H1 (cell line): ENCODE results near the gene BSX. TPM values are rescaled to one million over a fixed set of nuclear protein-coding genes. Genes with fewer than 3 reads are reported as not detected.

Source experiments
- CTCF ChIA-PET: fragments of 300-600 bp; sonication (Branson Sonifier 250); formaldehyde crosslinking; loops from one replicate; lab custom pipeline; 2021; ENCODE audit not compliant: partially characterized antibody; lab: Charles Lee
- POLR2A ChIA-PET: fragments of 300-600 bp; sonication (Branson Sonifier 250); formaldehyde crosslinking; loops from one replicate; lab custom pipeline; 2021; ENCODE audit warnings: inconsistent platforms; ENCODE audit not compliant: partially characterized antibody; lab: Charles Lee
- DNase-seq, 2 experiments: peaks; one replicate each; pipeline versions ENCODE4 v3.0.0 to v3.0.0-alpha.2; 2010 to 2022; ENCODE audit warnings: low spot score in 2 of 2, low read depth in 1 of 2, mixed read lengths in 1 of 2
- FAIRE-seq: peaks from 2 replicates; lab custom pipeline; 2011; peaks lifted over from hg19 to GRCh38; lab: Jason Lieb, UNC
- H2AFZ ChIP-seq: 2 replicates; pipeline ENCODE4 v1.8.1; 2012; ENCODE audit warnings: low read length, inconsistent platforms
- H2AK5ac ChIP-seq: 2 replicates; pipeline ENCODE4 v1.6.1; 2013; ENCODE audit warnings: low read depth, low read length
- H2BK120ac ChIP-seq: replicated peaks from 2 replicates; pipeline ENCODE3; 2013; ENCODE audit warnings: low read depth, low read length, inconsistent platforms
- H2BK12ac ChIP-seq: 2 replicates; pipeline ENCODE4 v1.6.1; 2013; ENCODE audit warnings: low read depth, low read length
- H2BK15ac ChIP-seq: 2 replicates; pipeline ENCODE4 v1.6.1; 2013; ENCODE audit warnings: low read length
- H2BK20ac ChIP-seq: 2 replicates; pipeline ENCODE4 v1.6.1; 2013; ENCODE audit warnings: low read length
- H2BK5ac ChIP-seq: 2 replicates; pipeline ENCODE4 v1.6.1; 2013; ENCODE audit warnings: low read depth, low read length
- H3K14ac ChIP-seq: 2 replicates; pipeline ENCODE4 v1.6.1; 2013; ENCODE audit warnings: inconsistent platforms; ENCODE audit not compliant: insufficient read length
- H3K18ac ChIP-seq: 2 replicates; pipeline ENCODE4 v1.6.1; 2013; ENCODE audit warnings: low read length; ENCODE audit errors: extremely low read depth
- H3K23ac ChIP-seq: 2 replicates; pipeline ENCODE4 v1.6.1; 2013; ENCODE audit warnings: inconsistent platforms; ENCODE audit not compliant: insufficient read length
- H3K23me2 ChIP-seq: 2 replicates; pipeline ENCODE4 v1.6.1; 2013; ENCODE audit warnings: low read depth, low read length
- H3K27ac ChIP-seq: 2 replicates; pipeline ENCODE4 v1.6.1; 2011; ENCODE audit warnings: low read depth, low read length, inconsistent platforms
- H3K27me3 ChIP-seq, 4 experiments: replicated peaks in 1 of 4; 1 replicate in 1 of 4; 2 replicates in 3 of 4; pipeline versions ENCODE4 v1.6.1 to v1.8.1; 2011 to 2013; ENCODE audit warnings: low read length in 3 of 4, mild to moderate bottlenecking in 3 of 4, inconsistent platforms in 2 of 4, mixed read lengths in 2 of 4, moderate library complexity in 1 of 4; ENCODE audit not compliant: control insufficient read depth in 3 of 4, insufficient read depth in 3 of 4; ENCODE audit errors: extremely low read depth in 1 of 4
- H3K36me3 ChIP-seq, 4 experiments: 2 replicates each; pipeline versions ENCODE4 v1.6.1 to v1.8.1; 2011 to 2013; ENCODE audit warnings: mild to moderate bottlenecking in 4 of 4, low read length in 3 of 4, moderate library complexity in 2 of 4, control low read depth in 1 of 4, inconsistent platforms in 1 of 4; ENCODE audit not compliant: insufficient read depth in 4 of 4, control insufficient read depth in 2 of 4
- H3K4ac ChIP-seq: replicated peaks from 2 replicates; pipeline ENCODE3; 2013; ENCODE audit warnings: low read length, low read depth, mixed read lengths, inconsistent platforms; ENCODE audit not compliant: insufficient read length
- H3K4me1 ChIP-seq, 4 experiments: replicated peaks in 1 of 4; 1 replicate in 1 of 4; 2 replicates in 3 of 4; pipeline versions ENCODE4 v1.6.1 to v1.8.1; 2011 to 2013; ENCODE audit warnings: low read length in 3 of 4, inconsistent platforms in 2 of 4, mixed read lengths in 1 of 4; ENCODE audit not compliant: insufficient read depth in 4 of 4, control insufficient read depth in 3 of 4
- H3K4me2 ChIP-seq, 2 experiments: 2 replicates each; pipeline versions ENCODE4 v1.6.1 to v1.8.1; 2011 to 2013; ENCODE audit warnings: low read depth in 2 of 2, low read length in 2 of 2, control low read depth in 1 of 2, inconsistent platforms in 1 of 2, mild to moderate bottlenecking in 1 of 2; ENCODE audit not compliant: insufficient read depth in 1 of 2
- H3K4me3 ChIP-seq, 4 experiments: fragments of 200-600, 300-600 bp in 1 of 4; sonication (generic), shearing (Covaris generic), sonication (Bioruptor Twin) in 1 of 4; 2 replicates each; pipeline versions ENCODE4 v1.5.1 to v1.8.1; 2011 to 2016; ENCODE audit warnings: low read length in 4 of 4, low read depth in 3 of 4, control low read depth in 2 of 4, inconsistent platforms in 2 of 4, mild to moderate bottlenecking in 2 of 4, mixed read lengths in 1 of 4, moderate library complexity in 1 of 4; ENCODE audit not compliant: insufficient read depth in 2 of 4; ENCODE audit errors: extremely low read depth in 1 of 4
- H3K56ac ChIP-seq: replicated peaks from 2 replicates; pipeline ENCODE3; 2013; ENCODE audit warnings: low read depth, mild to moderate bottlenecking, mixed read lengths, low read length, inconsistent platforms; ENCODE audit not compliant: insufficient read length
- H3K79me1 ChIP-seq: 2 replicates; pipeline ENCODE4 v1.6.1; 2013; ENCODE audit warnings: low read depth, low read length, control low read depth
- H3K79me2 ChIP-seq, 2 experiments: 2 replicates each; pipeline versions ENCODE4 v1.6.1 to v1.8.1; 2012 to 2013; ENCODE audit warnings: low read length in 2 of 2, mild to moderate bottlenecking in 2 of 2, inconsistent platforms in 1 of 2; ENCODE audit not compliant: insufficient read depth in 2 of 2, control insufficient read depth in 1 of 2
- H3K9ac ChIP-seq, 4 experiments: replicated peaks in 1 of 4; 1 replicate in 1 of 4; 2 replicates in 3 of 4; pipeline versions ENCODE4 v1.6.1 to v1.8.1; 2011 to 2013; ENCODE audit warnings: low read depth in 3 of 4, low read length in 3 of 4, control low read depth in 2 of 4, mild to moderate bottlenecking in 2 of 4, moderate library complexity in 2 of 4, inconsistent platforms in 1 of 4; ENCODE audit errors: extremely low read depth in 1 of 4
- H3K9me3 ChIP-seq, 2 experiments: 2 replicates each; pipeline versions ENCODE4 v1.6.1 to v1.8.1; 2012 to 2013; ENCODE audit warnings: mild to moderate bottlenecking in 2 of 2, moderate library complexity in 2 of 2, control low read depth in 1 of 2, inconsistent platforms in 1 of 2, low read depth in 1 of 2, low read length in 1 of 2, mixed read lengths in 1 of 2; ENCODE audit not compliant: insufficient read depth in 2 of 2
- H4K20me1 ChIP-seq, 2 experiments: replicated peaks in 1 of 2; 2 replicates each; pipeline versions ENCODE3 to v1.8.1; 2011 to 2013; ENCODE audit warnings: inconsistent platforms in 2 of 2, low read length in 2 of 2, mild to moderate bottlenecking in 1 of 2; ENCODE audit not compliant: insufficient read depth in 2 of 2, control insufficient read depth in 1 of 2
- H4K5ac ChIP-seq: 2 replicates; pipeline ENCODE4 v1.6.1; 2013; ENCODE audit warnings: low read length, low read depth, mixed read lengths, inconsistent platforms; ENCODE audit not compliant: insufficient read length
- H4K8ac ChIP-seq: 2 replicates; pipeline ENCODE4 v1.8.0; 2013; ENCODE audit warnings: mild to moderate bottlenecking, moderate library complexity, low read length, inconsistent platforms; ENCODE audit not compliant: insufficient read depth; ENCODE audit errors: extremely low read depth
- H4K91ac ChIP-seq: replicated peaks from 2 replicates; pipeline ENCODE3; 2013; ENCODE audit warnings: low read length, mixed read lengths, inconsistent platforms; ENCODE audit not compliant: insufficient read length
- BRCA1 ChIP-seq: IDR thresholded peaks from 2 replicates; pipeline ENCODE4 v1.6.1; 2012; ENCODE audit warnings: low read depth, low read length, improper control_type of control experiment
- CBX5 ChIP-seq: fragments of 300-800, 300-1000 bp; sonication (generic); IDR thresholded peaks from 2 replicates; pipeline ENCODE4 v1.7.1; 2016; ENCODE audit warnings: antibody characterized with exemption, low read length, low read depth
- CHD1 ChIP-seq: IDR thresholded peaks from 2 replicates; pipeline ENCODE4 v1.6.1; 2012; ENCODE audit warnings: low read depth, low read length, improper control_type of control experiment
- GTF2F1 ChIP-seq: IDR thresholded peaks from 2 replicates; pipeline ENCODE4 v1.6.1; 2012; ENCODE audit warnings: low read depth, low read length, improper control_type of control experiment, borderline replicate concordance
- POLR2AphosphoS5 ChIP-seq: IDR thresholded peaks from 2 replicates; pipeline ENCODE4 v1.6.1; 2011; ENCODE audit warnings: low read depth, low read length
- SUZ12 ChIP-seq: fragments of 200-600 bp; sonication (generic); IDR thresholded peaks from 2 replicates; pipeline ENCODE4 v1.6.1; 2012; ENCODE audit warnings: mild to moderate bottlenecking, inconsistent platforms, low read length, moderate library complexity, mixed read lengths
- TBP ChIP-seq: IDR thresholded peaks from 2 replicates; pipeline ENCODE4 v1.6.1; 2011; ENCODE audit warnings: low read depth, low read length, improper control_type of control experiment
- USF2 ChIP-seq: IDR thresholded peaks from 2 replicates; pipeline ENCODE4 v1.6.1; 2011; ENCODE audit warnings: low read length, improper control_type of control experiment
- YY1 ChIP-seq: IDR thresholded peaks from 2 replicates; pipeline ENCODE4 v1.6.1; 2011; ENCODE audit warnings: low read depth, mild to moderate bottlenecking, low read length
- WGBS, 2 experiments: shearing (Covaris generic) in 1 of 2; methylation state at CpG; one replicate each; pipeline versions ENCODE4 v1.1.6 to v1.1.7; 2013 to 2015; ENCODE audit warnings: low lambda C conversion rate in 2 of 2, mixed read lengths in 2 of 2, inconsistent platforms in 1 of 2, low coverage in 1 of 2, missing lambda C conversion rate in 1 of 2; ENCODE audit not compliant: insufficient replicate concordance in 2 of 2, insufficient coverage in 1 of 2, insufficient read length in 1 of 2; ENCODE audit errors: extremely low coverage in 1 of 2, missing lambda C conversion rate in 1 of 2; 5-methylcytosine and 5-hydroxymethylcytosine counted together
- polyA plus RNA-seq, 7 experiments: library from polyadenylated mRNA; depleted of rRNA in 3 of 7; stranded (reverse) in 5 of 7; unstranded in 2 of 7; fragments of >200 nt in 5 of 7; fragments of 200-250 nt in 2 of 7; gene quantifications; 1 replicate in 5 of 7; 2 replicates in 1 of 7; 4 replicates in 1 of 7; pipeline versions ENCODE4 v1.2.1 to v1.2.3, GENCODE V29; 2011 to 2013; ENCODE audit warnings: missing spikeins in 2 of 7, mixed read lengths in 2 of 7
- total RNA-seq: library from RNA; stranded (reverse); fragmentation: NEBNext Ultra II Directional; extraction: Animal tissue kit (Norgen Biotek cat#: 25700); gene quantifications from 2 replicates; pipeline ENCODE4 v1.2.1, GENCODE V29; 2021

BSX gene
- total and polyA plus RNA-seq, 2 of the 8 experiments (the other 6 are each of a cell fraction or from before 2014, with no cell fraction given) = not detected

DNA sequence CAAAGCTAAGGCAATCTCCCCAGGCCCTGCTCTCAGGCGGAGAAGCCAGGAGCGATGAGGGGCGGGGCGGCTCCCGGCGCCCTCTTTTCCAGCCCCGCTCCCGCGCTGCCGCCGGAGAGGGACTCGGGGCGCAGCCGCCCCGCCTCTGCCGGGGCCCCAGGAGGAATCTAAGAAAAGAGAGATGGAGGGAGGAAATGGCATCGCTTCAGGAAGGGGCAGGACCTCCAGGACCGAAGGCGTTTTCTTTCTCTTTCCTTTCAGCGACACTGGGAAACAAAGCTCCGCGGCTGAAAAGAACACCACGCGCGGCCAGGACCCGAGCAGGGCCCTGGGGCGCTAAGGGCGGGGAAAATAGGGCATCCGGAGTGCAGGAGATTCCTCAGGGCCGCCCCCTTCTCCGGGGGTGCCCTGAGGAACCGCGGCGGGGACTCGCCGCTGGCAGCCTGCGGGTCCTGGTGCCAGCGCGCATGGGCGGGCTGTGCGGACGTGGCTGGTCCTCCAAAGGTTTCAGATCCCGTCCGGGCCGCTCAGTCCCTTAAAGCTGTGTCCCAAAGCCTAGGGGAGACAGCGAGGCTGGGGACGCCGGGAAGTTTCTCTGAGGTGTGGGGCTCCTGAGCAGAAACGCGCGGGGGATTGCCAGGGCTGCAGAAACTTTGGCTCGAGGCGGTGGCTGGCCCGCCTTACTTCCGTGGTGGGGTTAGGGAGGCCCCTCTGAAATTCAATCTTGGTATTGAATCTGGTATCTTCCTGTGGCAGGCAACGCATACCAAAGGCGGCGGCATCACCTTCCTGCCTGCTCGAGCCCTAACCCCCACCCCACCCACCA, 2.8 kb upstream of the BSX start:
- Histone ChIP-seq H3K23me2 (peaks cover 8% of the 10 kb centered on the region; the same call in 1 of the 2 replicates), H3K79me1 (no peaks in the 10 kb centered on the region), H2BK20ac (no peak overlapping the region), H3K27me3 (peaks cover 45 to 72% (median 63%) of the 10 kb centered on the region in 4 experiments), H2AK5ac (no peak overlapping the region), H3K14ac (no peak overlapping the region), H3K56ac (no peak overlapping the region), H3K4me1 (peaks cover 0 to 17% (median 11%) of the 10 kb centered on the region in 4 experiments; a peak in 6 of 7 replicates), H4K8ac (no peak overlapping the region; the same call in 1 of the 2 replicates), H2BK12ac (0 out of 2 replicates have a peak overlapping the region, but pooled peaks have one; percentile 62), H3K36me3 (no peaks in the 10 kb centered on the region), H3K27ac (no peak overlapping the region), H3K4me2 (peak overlapping the region; percentile 92 to 95), H3K79me2 (no peaks in the 10 kb centered on the region), H2BK120ac (no peak overlapping the region), H3K23ac (no peak overlapping the region), H2BK15ac (no peak overlapping the region), H2BK5ac (no peak overlapping the region; the same call in 1 of the 2 replicates), H4K91ac (no peak overlapping the region), H4K20me1 (peaks cover 4 to 15% of the 10 kb centered on the region in 2 experiments), H4K5ac (no peak overlapping the region), H3K9me3 (no peaks in the 10 kb centered on the region), H2AFZ (peak overlapping the region; percentile 93), H3K4ac (no peak overlapping the region), H3K4me3 (peak overlapping the region; percentile 58 to 83 (median 62)), H3K9ac (peak overlapping the region in 1 of 4 experiments; percentile 22; a peak in 3 of 7 replicates), H3K18ac (peak overlapping the region; percentile 54; the same call in 1 of the 2 replicates)
- POLR2A ChIA-PET = interaction anchor here (1.3 kb wide), 1 partner anchor 110 kb away, joined by 3 read pairs; no protein-coding TSS in a partner anchor
- CTCF ChIA-PET = interaction anchor here (0.7 to 1.6 kb wide), 4 partner anchors 19 to 117 kb away, joined by 3 to 4 read pairs (median 4); no protein-coding TSS in a partner anchor
- WGBS, 2 experiments = 2% methylated on average over 39 of the region's 59 CpGs; no CpG with 5 or more reads in 1 of the 2 experiments
- FAIRE-seq (no peak), DNase-seq (peak in 1 of 2 experiments; percentile 74)
- TF ChIP-seq USF2 (no peak), CBX5 (no peak), TBP (no peak), BRCA1 (no peak), SUZ12 (peak; percentile 83), YY1 (0 out of 2 replicates have a peak, but pooled peaks have one; percentile 7), POLR2AphosphoS5 (no peak), CHD1 (no peak), GTF2F1 (no peak)
